Progenitor cell of endocrine pancreas (in vitro differentiated cells): Measurements from ENCODE around the gene OLFM1. TPM values are rescaled to one million over a fixed set of nuclear protein-coding genes. Genes with fewer than 3 reads are reported as not detected.

ENCODE experiments used
- DNase-seq: peaks from one replicate; pipeline ENCODE4 v3.0.0; 2021; ENCODE audit warnings: low spot score; ENCODE audit not compliant: unreplicated experiment
- H3K27ac Mint-ChIP-seq: 2 replicates; pipeline ENCODE4 v1.8.0; 2021; ENCODE audit warnings: mild to moderate bottlenecking, moderate library complexity, mixed read lengths
- H3K27me3 Mint-ChIP-seq: 2 replicates; pipeline ENCODE4 v1.8.0; 2021; ENCODE audit warnings: mixed read lengths
- H3K36me3 Mint-ChIP-seq: 2 replicates; pipeline ENCODE4 v1.8.0; 2022; ENCODE audit warnings: mixed read lengths; ENCODE audit not compliant: insufficient read depth
- H3K4me1 Mint-ChIP-seq: 2 replicates; pipeline ENCODE4 v1.8.0; 2021; ENCODE audit warnings: low read depth, mixed read lengths
- H3K4me3 Mint-ChIP-seq: 2 replicates; pipeline ENCODE4 v1.8.0; 2021; ENCODE audit warnings: low read depth, mild to moderate bottlenecking, moderate library complexity, mixed read lengths
- H3K9me3 Mint-ChIP-seq: 2 replicates; pipeline ENCODE4 v1.8.0; 2021; ENCODE audit warnings: low read depth, mixed read lengths
- CTCF ChIP-seq: fragments of 200-600 bp; sonication (generic); IDR thresholded peaks from one replicate; pipeline ENCODE4 v1.5.0; 2021; ENCODE audit warnings: antibody characterized with exemption, mild to moderate bottlenecking; ENCODE audit not compliant: unreplicated experiment
- total RNA-seq: library from RNA; stranded (reverse); gene quantifications from 2 replicates; pipeline ENCODE4 v1.2.1, GENCODE V29; 2021

OLFM1 gene
- total RNA-seq, 1 donor from 2014 or later = 1.7 TPM

GRCh38 chr9:135105938-135106491 lies 18.5 kb downstream of the OLFM1 start:
- no peak for TF ChIP-seq CTCF
- Mint-ChIP-seq H3K9me3 (no peaks in the 10 kb centered on the region), H3K27ac (no peak overlapping the region), H3K27me3 (peaks cover 62% of the 10 kb centered on the region), H3K4me1 (peaks cover 20% of the 10 kb centered on the region), H3K36me3 (no peaks in the 10 kb centered on the region), H3K4me3 (no peak overlapping the region)
- no peak for DNase-seq

- peaks cover 62% of the 10 kb centered on the region for H3K27me3 Mint-ChIP-seq
- no peak overlapping the region for H3K4me3 Mint-ChIP-seq
- DNase-seq = no peak
- H3K27ac Mint-ChIP-seq = no peak overlapping the region
- peaks cover 20% of the 10 kb centered on the region for H3K4me1 Mint-ChIP-seq
- H3K36me3 Mint-ChIP-seq = no peaks in the 10 kb centered on the region
- TF ChIP-seq CTCF = no peak
- H3K9me3 Mint-ChIP-seq = no peaks in the 10 kb centered on the region
Observed at GRCh38 chr9:135106551-135107270, 19.2 kb downstream of the OLFM1 start.

GRCh38 chr9:135107581-135108235 lies 20.2 kb downstream of the OLFM1 start:
- no peak overlapping the region for H3K4me3 Mint-ChIP-seq
- no peak for TF ChIP-seq CTCF
- H3K27ac Mint-ChIP-seq = no peak overlapping the region
- DNase-seq = no peak
- H3K9me3 Mint-ChIP-seq = no peaks in the 10 kb centered on the region
- no peaks in the 10 kb centered on the region for H3K36me3 Mint-ChIP-seq
- H3K27me3 Mint-ChIP-seq = peaks cover 63% of the 10 kb centered on the region
- H3K4me1 Mint-ChIP-seq = peaks cover 20% of the 10 kb centered on the region

GRCh38 chr9:135108831-135109510 lies 21.5 kb downstream of the OLFM1 start:
- H3K36me3 Mint-ChIP-seq = no peaks in the 10 kb centered on the region
- no peak overlapping the region for H3K27ac Mint-ChIP-seq
- peaks cover 20% of the 10 kb centered on the region for H3K4me1 Mint-ChIP-seq
- no peak for DNase-seq
- no peaks in the 10 kb centered on the region for H3K9me3 Mint-ChIP-seq
- H3K27me3 Mint-ChIP-seq = peaks cover 54% of the 10 kb centered on the region
- no peak overlapping the region for H3K4me3 Mint-ChIP-seq
- TF ChIP-seq CTCF = no peak

GRCh38 chr9:135109650-135110049 lies 22.2 kb downstream of the OLFM1 start:
- no peak overlapping the region for H3K4me3 Mint-ChIP-seq
- H3K36me3 Mint-ChIP-seq = no peaks in the 10 kb centered on the region
- no peak for TF ChIP-seq CTCF
- peaks cover 20% of the 10 kb centered on the region for H3K4me1 Mint-ChIP-seq
- DNase-seq = no peak
- no peaks in the 10 kb centered on the region for H3K9me3 Mint-ChIP-seq
- H3K27me3 Mint-ChIP-seq = peaks cover 49% of the 10 kb centered on the region
- no peak overlapping the region for H3K27ac Mint-ChIP-seq
